Activated CD4-positive, alpha-beta T cell treated with anti-CD3 and anti-CD28 coated beads, Interleukin-2, amount 50 U/mL, for 24 hours (primary cell): ENCODE data around the gene TLK2.
"Not testable (repeated sequence)": the region's sequence is repeated elsewhere in the genome, so short reads cannot be mapped to it uniquely, and the experiment has no call there.

ENCODE experiments used
- DNase-seq, 2 donors: peaks; one replicate each; pipeline ENCODE4 v3.0.0-alpha.2; 2020; ENCODE audit warnings: low read depth in 1 of 2, low spot score in 1 of 2

The TLK2 gene

GRCh38 chr17:62478424-62478879 is at the start of gene TLK2:
Gene TLK2 (plus strand): TSS chr17:62478825. CDS start chr17:62481126, 2,301 bp downstream.
- peak; percentile 51 to 66 for DNase-seq

GRCh38 chr17:62435251-62435650 is 43.4 kb upstream of the TLK2 start:
- not testable (repeated sequence) for DNase-seq

GRCh38 chr17:62441181-62441580 is 37.4 kb upstream of the TLK2 start:
- not testable (repeated sequence) for DNase-seq

GRCh38 chr17:62444063-62444462 is 34.6 kb upstream of the TLK2 start:
- DNase-seq, result no peak

- DNase-seq, result not testable (repeated sequence)
Measured at GRCh38 chr17:62445791-62446190, 32.8 kb upstream of the TLK2 start.

- DNase-seq, result not testable (repeated sequence)
Measured at GRCh38 chr17:62452195-62452594, 26.4 kb upstream of the TLK2 start.

DNA sequence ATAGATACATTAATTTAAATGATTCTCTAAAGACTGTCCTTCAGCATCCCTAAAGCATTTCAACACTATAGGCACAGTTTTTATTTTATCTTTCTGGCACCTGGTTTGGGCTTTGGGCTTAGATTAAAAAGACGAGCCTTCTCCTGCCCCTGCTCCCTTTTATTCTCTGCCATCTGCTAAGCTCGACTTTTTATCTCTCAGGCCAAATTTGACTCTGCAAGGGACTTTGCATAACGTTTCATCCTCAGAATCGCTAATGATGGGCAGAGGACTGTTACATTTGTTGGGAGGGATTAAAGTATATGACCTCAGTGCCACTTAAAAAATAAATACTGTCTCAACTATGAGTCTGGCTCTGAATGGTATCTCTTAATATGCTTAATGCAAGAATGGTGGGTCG is 25.6 kb upstream of the TLK2 start:
- not testable (repeated sequence) for DNase-seq

- DNase-seq, result not testable (repeated sequence)
Measured at GRCh38 chr17:62453656-62454055, 25.0 kb upstream of the TLK2 start.

DNA sequence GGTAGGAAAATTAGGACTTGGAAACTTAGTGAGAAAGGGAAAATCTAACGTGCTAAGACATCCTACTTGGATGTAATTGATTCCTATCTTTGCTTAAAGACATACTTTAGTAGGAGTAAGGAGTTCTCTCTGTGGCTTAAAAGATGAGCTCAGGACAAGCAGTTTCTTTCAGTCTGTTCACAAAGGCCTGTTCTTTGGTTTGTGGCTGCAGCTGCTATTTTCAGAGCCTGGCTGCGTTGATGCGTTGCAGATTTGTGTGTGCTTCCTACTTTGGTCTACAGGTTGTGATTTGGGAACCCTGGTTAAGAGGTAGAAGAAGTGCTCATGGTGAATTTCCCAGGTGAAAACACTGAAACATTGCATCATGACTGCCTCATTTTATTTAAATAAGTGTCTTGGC is 24.5 kb upstream of the TLK2 start:
- DNase-seq, result not testable (repeated sequence)

DNA sequence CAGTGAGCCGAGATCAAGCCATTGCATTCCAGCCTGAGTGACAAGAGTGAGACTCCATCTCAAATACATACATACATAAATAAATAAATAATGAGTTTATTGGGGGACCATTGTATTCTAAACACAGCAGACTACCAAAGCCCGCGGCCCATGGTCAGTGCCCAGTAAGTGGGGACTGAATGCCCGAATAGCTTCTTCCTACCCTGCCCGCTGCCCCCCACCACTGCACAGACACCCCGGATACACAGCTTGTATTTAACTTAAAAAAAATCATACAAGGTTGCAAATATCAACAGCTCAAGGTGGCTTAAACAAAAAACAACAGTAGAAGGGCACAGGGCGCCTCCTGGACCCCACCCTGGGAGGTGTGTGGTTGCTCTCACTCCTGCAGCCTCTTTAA is 22.6 kb upstream of the TLK2 start:
- no peak for DNase-seq

- not testable (repeated sequence) for DNase-seq
Measured at GRCh38 chr17:62458483-62458882, 20.1 kb upstream of the TLK2 start.

GRCh38 chr17:62464422-62464821 is 14.2 kb upstream of the TLK2 start:
- not testable (repeated sequence) for DNase-seq

GRCh38 chr17:62465271-62465670 is 13.4 kb upstream of the TLK2 start:
- DNase-seq, result not testable (repeated sequence)

DNA sequence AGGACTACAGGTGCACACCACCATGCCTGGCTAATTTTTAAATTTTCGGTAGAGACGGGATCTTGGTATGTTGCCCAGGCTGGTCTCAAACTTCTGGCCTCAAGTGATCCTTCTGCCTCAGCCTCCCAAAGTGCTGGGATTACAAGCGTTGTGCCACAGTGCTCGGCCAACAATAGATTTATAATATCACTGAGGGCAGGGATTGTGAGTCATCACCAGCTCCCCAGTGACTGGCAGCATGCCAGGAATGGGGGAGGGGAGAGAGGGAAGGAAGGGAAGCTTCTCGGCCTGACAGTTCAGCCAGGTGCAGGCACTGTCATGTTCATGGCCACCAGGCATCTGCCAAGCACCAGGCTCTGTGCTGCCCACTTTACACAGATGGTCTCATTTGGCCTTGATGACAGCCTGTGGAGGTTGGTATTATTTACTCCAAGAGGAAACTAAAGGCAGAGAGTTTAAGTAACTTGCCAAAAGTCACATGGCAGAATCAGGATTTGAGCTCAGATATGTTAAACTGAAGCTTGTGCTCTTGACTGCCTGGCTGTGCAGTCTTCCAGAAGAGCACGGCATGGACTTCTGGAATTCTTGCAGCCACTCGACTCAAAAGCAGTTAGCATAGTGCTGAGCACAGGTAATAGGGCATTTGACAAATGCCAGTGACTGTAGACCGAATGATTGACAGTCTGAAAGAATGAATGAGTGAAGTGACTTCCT is 7.8 kb upstream of the TLK2 start:
- DNase-seq, result peak; percentile 34 to 60

- DNase-seq, result not testable (repeated sequence)
Measured at GRCh38 chr17:62471380-62471880, 7.2 kb upstream of the TLK2 start.

- DNase-seq, result not testable (repeated sequence)
Measured at GRCh38 chr17:62473030-62473982, 5.3 kb upstream of the TLK2 start.

- DNase-seq, result not testable (repeated sequence)
Measured at GRCh38 chr17:62477111-62477510, 1.5 kb upstream of the TLK2 start.

- DNase-seq, result peak in 1 of 2 donors; percentile 4
Measured at GRCh38 chr17:62477718-62478408, 762 bp upstream of the TLK2 start.

- DNase-seq, result peak; percentile 10 to 22
Measured at GRCh38 chr17:62478880-62479638, 434 bp downstream of the TLK2 start.

DNA sequence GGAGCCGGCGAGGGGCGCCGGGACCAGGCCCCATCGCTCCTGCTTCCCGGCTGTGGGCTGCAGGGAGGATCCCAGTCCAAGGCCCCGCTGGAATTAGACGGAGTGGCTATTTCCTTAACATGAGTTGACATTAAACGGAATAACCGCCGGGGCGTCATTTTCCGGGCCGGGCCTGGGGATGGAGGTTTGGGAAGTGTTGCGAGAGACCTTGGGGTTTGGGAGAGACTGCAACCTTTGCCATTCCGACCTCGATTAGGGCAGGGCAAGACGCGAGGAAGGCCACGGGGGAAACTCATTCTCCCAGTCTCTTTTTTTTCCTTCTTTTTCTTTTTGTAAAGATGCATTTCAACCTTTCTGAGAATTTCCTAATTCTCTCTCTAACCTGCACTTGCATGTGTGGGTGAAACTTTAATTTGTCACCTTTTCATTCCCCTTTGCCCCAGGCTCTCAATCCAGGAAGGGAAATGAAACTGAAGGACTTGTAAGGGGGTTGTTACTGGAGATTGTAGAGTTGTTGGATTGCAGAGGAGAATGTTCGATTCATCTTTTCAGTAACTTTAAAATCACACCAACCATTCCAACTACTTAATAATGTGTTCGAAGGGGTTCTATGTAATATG is 1.1 kb downstream of the TLK2 start:
- peak in 1 of 2 donors; percentile 3 for DNase-seq
